NCI-H146 treated with DMSO at 0.1 percent for 48 hours (cell line): ENCODE measurements around the gene IDE.

Experiments used
- DNase-seq: peaks from one replicate; lab custom pipeline; 2025; ENCODE audit not compliant: unreplicated experiment; lab: John Stamatoyannopoulos, UW

The IDE gene

DNA sequence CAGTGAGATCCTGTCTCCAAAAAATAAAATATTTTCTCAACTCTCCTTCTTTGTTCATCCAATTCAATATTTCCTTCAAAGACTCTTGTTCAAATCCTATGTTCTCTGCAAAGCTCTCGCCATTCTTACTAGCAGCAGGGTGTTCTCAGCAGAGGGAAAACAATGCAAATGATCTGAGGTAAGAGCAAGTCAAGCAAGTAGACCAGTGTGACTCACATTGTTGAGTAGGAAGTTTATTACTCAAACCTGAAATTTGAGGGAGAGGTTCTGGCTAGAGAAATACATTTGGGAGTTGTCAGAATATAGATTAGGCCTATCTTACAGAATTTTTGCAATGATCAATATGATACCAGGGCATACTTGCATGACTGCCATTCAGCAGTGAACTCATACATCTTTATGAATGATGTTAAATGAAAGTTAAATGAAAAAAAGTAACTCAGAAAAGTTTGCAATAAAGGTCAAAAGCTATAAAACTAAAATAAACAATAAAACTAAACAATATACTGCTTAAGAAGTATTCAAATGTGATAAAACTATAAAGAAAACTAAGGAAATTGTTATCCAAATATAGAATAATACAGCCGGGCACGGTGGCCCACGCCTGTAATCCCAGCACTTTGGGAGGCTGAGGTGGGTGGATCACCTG, 5.8 kb downstream of the IDE start:
- DNase-seq: no peak

DNA sequence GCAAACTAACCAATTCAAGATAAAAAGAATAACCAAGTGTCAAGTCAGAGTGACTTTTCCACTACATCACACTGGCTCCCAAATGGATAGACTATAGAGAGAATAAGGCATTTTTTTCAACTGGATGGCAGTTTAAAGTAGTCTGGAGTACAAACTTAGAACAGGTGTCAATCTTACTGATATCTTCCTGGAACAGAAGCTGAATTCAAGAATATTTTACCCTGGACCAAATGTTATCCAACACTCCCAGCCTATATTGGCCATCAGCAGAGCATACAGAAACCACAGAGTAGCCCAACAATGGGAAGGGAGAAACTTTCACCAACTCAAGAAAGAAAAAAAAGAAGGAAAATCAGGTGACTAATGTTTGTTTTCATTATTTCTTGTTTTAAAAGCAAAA, 11.5 kb downstream of the IDE start:
- DNase-seq: no peak

DNA sequence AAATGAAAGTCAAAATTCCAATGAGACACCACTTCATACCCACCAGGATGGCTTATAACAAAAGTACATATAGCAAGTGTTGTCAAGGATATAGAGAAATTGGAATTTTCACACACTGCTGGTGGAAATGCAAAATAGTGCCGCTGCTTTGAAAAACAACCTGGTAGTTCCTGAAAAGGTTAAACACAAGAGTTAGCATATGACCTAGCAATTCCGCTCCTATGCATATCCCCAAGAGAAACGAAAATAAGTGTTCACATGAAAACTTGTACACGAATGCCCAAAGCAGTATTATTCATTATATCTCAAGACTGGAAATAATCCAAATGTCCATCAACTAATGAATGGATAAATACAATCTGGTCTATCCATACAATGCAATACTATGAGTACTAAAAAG, 14.8 kb downstream of the IDE start:
- DNase-seq: no peak

DNA sequence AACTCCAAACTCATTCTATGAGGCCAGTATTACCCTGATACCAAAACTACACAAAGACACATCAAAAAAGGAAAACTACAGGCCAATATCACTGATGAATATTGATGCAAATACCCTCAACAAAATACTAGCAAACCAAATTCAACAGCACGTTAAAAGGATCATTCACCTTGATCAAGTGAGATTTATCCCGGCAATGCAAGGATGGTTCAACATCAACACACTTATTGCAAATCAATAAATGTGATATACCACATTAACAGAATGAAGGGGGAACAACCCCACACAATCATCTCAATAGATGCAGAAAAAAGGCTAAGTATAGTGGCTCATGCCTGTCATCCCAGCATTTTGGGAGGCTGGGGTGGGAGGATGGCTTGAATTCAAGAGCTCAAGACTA, 19.9 kb downstream of the IDE start:
- DNase-seq: no peak

DNA sequence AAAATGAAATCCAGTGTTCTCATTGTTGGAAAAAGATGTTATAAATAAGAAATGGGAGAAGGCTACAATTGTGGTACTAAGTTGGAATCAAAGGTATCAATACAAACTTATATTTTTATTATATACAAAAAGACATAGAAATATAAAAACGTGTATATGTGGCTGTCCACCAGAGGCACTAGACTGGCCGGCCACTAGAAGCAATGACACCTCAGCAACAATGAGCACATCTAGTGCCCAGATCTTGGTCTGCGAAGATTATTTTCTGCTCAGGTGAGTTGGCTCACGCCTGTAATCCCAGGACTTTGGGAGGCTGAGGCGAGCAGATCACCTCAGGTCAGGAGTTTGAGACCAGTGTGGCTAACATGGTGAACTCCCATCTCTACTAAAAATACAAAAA, 21.6 kb downstream of the IDE start:
- DNase-seq: no peak

DNA sequence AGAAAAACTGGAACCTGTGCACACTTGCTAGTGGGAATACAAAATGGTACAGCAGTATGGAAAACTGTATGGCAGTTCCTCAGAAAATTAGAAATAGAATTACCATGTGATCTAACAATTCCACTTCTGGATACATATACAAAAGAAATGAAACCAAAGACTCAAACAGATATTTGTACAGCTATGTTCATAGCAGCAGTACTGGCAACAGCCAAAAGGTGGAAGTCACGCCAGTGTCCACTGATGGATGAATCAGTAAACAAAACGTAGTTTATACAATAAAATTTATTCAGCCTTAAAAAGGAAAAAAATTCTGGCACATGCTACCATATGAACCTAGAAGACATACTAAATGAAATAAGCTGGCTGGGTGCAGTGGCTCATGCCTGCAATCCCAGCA, 23.0 kb downstream of the IDE start:
- no peak for DNase-seq

DNA sequence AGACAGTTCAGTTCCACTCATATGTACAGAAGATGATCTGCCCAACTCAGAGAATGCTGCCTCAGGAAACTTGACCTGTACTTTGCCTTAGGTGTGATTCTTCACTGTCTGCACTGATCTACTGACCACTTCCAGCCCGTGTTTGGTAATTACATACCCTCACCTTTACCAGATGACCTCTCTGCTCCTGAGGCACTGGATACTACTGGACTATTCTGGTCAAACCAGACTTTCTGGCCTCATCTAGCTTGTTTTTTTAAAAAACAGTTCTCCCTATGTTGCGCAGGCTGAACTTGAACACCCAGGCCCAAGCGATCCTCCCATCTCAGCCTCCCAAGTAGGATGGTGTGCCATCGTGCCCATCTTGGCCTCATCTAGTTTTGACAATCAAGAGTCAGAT, 26.2 kb downstream of the IDE start:
- DNase-seq: no peak

DNA sequence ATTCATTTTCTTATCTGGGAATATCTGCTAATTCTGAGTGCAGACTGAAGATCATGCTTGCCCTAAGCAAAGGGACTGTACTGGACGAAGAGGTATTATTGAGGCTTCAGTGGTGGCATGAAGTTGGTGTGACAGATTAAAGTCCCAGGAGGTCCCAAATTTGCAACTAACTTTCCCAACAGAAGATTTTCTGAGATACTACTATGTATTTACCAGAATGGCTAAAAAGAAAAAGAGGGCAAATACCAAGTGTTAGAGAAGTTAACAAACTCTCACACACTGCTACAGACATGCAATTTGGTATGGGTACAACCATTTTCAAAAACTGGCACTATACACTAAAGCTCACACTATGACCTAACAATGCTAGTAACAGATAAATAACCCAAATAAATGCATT, 28.3 kb downstream of the IDE start:
- DNase-seq: no peak

DNA sequence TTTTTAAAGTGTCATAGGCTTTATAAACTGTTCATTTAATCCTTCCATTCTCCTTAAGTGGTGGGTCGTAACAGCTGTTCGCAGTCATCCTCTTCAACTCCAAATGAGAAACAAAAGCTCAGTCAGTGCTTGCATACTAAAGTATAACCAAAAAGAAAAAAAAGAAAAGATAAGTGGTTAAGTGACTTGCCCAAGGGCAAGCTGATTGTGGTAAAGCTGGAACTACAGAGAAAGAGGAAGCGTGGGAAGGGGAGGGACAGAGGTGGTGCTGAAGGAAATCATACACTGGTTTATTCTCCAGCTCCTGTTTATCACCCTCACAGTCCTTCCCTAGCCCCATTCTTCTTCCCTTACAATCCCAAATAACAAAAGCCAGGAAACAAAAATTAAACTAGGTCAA, 29.6 kb downstream of the IDE start:
- DNase-seq: no peak

DNA sequence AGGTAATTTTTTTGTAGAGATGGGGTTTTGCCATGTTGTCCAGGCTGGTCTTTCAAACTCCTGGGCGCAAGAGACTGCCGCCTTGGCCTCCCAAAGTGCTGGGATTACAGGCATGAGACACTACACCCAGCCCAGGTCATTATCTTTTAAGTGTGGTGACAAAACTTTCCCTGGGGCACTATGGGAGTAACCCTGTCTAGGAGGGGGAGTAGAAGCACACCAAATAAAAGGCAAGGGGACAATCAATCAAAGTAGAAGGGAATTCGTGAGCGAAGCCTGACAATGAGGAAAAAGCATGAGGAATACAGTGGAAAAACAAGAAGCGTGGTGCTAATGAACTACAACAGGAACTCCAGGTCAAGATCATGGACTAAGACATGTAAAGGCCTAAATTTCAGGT, 31.4 kb downstream of the IDE start:
- DNase-seq: no peak

DNA sequence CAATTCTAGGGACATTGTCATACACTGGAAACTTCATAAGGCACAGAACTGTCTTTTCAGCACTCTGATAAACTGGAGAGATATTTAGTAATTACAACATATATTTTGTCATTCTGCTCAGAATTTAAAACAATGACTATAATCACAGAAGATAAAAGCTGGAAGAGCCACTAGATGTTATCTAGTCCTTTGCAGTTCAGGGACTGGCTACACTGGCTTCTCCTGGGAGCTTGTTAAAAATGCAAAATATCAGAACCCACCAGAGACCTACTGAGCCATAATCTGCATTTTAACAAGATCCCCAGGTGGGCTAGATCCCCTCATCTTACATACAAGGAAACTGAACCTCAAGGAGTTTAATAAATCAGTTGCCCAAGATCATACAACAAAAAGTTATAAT, 32.3 kb downstream of the IDE start:
- no peak for DNase-seq

DNA sequence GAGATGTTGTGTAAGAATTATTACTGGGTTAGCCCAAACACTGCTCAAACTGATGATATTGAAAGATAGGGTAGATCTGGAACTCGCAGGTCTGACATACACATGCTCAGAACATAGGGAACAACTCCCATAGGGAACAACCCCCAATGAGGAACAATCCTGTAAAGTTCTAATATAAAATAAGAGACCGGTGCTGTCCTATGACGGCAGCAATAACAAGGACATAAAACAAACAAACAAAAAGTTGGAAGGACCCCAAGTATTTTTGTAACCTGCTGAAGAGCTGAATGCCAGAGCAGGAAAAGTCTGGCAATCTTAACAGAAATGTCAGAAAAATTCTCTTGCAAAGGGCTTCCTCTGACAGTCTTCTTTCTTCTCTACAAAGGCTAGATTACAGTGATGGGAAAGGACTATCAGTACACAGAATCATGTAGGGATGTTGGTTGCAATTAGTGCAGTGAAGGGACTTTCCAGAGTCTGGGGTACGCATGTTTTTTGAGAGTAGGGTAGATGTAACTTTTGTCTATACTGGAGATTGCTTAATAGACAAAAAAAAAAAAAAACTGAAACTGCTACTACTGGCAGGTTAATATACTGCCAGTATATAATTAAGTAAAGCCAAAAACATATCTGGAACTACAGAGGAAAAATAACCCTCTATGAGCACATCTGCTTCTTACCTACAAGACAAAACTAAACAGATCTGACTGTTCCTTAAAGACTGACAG, 35.5 kb downstream of the IDE start:
- no peak for DNase-seq

DNA sequence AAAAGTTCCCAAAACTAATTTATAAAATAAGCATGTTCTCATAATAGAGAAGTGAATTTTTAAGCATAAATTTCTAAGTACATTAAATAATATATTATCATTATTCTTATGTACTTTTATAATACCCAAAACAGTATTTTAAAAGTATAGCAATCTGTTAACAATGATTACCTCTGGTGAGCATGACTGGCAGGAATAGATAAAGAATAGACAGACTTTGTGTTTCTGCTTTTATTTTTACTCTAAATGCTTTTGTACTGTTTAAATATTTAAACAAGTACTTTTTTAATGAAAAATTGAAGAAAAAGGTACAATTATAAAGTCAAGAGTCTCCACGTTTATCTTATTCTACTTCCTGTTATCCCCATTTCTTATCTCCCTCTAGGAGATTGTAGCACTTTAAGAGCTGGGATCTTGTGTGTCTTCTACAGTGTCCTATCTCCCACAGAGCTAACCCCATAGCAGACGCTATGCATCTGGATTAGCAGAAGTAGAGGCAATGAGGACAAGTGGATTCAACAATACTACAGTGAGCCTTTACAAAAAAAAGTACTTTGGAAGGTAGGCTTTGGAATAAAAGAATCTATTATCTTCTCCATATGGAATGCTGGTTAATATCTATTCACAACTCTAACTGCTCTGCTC, 42.9 kb downstream of the IDE start:
- DNase-seq: no peak

DNA sequence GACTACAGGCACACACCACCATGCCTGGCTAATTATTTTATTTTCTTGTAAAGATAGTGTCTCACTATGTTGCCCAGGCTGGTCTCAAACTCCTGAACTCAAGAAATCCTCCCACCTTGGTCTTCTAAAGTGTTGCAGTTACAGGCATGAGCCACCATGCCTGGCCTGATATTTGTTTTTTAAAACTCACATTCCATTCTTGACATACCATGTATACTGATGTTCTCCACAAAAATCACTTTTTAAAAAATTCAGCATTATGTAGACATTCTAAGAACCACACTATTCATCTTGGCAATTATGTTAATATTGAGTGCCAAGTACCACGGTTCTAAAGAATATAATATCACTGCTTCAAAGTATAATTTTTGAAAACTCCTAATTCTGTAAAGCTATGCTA, 43.5 kb downstream of the IDE start:
- no peak for DNase-seq

DNA sequence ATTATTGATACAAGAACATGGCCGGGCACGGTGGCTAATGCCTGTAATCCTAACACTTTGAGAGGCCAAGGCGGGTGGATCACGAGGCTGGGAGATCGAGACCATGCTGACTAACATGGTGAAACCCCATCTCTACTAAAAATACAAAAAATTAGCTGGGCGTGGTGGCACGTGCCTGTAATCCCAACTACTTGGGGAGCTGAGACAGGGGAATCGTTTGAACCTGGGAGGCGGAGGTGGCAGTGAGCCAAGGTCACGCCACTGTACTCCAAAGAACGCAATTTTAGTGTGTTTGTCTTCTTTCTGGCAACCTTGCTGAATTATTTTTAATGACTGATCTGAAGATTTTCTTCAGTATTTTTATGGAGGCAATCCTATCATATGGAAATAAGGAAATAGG, 46.2 kb downstream of the IDE start:
- no peak for DNase-seq

DNA sequence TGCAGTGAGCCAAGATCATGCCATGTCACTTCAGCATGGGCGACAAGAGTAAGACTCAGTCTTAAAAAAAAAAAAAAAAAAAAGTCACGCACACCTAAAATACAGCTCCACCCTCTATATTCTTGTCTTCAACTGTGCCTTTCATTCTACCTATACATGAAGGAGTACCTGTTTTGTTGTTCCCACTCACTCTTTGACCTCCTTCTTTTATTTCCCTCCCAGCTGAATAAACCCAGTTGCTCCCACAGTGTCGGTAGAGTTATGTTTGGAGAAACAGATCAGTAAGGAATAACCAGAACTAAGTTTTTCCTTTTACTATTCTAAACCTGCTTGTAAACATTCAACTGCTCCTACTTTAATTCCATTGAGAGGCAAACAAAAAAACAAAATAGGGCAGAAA, 50.3 kb downstream of the IDE start:
- no peak for DNase-seq

DNA sequence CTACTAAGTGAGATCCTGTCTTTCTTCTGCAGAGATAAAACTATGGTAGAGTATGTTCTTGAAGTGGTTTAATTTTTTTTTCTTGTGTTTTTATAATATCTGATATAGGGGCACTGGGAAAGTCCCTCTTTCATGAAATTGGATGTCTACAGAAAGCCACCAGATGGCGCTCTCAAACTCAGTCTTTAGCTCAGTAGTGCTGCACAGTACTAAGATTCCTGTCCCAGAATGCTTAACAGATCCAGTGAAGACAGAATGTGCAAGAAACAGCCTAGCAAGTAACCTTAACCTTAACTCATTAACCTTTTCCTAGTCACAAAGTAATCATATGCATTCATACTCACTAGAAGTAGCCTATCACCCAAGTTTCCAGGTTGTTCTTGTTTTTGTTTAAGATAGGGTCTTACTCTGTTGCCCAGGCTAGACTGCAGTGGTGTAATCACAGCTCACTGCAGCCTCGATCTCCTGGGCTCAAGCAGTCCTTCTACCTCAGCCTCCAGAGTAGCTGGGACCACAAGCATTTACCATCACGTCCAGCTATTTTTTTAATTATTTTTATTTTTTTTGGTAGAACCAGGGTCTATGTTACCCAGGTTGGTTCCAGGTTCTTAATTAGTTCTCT, 56.7 kb downstream of the IDE start:
- peak; percentile 47 for DNase-seq

DNA sequence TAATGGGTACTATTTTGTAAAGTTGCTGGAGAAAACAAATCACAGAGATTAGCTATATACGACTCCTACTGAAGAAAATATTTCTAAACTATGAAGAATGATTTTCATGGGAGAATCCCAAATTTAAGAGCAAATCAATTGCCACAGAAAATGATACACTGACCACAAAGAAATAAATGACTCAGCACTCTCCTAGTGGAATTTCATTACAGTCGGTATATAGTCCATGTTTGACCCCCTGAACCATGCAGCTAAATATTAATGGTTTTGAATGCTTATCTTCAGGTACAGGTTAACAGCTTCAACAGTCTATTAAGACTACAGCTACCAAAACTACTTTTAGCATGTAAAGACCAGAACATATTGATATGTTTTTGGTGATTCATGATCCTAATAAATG, 65.0 kb downstream of the IDE start:
- no peak for DNase-seq

DNA sequence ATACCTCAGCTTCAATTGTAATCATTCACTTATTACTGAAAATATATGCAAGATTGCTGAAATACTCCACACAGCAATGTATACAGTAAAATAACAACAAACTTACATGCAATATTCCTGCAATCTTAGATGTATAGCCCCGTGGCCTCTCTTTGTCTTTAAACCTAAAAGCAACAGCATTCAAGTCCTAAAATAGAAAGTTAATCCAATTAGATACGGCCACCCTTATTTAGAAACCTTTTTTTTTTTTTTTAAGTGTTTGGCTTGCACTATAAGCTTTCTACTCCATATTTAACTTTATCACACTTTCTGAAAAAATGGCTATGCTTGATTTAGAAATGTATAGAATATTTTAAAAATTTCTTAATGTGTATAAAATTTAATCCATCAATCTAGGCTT, 67.6 kb downstream of the IDE start:
- no peak for DNase-seq

DNA sequence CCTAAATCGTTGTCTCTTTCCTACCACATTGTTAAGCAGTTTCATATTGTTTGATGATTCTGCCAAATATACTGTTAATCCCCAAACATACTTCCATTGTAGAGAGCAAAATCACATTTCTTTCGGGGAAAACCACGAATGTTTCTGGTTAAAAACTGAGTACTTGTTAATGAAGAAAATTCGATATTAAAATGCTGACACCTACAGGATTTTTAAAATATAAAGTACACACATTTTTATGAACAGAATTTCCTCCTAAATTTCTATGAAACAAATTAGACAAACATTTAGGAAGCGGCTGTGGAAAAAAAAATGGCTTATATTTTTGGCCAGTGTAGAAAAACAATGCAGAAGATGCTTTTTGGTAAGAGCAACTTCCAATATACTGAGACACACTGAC, 68.8 kb downstream of the IDE start:
- DNase-seq: no peak

DNA sequence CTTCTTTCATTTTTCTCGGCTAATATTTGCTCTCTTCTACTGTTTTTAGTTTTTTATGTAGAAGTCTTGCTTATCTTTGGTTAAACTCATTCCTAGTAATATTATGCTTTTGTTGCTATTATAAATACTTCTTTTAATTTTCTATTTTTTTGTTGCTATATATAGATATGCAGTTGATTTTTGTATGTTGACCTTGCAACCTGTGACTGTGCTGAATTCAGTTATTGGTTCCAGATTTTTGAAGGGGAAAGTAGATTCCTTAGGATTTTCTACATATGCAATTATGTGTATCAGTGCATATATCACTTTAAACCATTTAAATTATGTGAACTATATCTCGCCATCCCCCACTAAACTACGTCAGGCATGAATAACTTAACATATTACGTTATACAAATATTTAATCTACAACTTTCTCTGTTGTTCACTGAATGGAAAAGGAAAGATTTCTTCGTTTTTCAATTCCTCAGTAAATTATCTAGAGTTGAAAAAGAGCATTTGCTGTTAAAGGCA, 71.5 kb downstream of the IDE start:
- no peak for DNase-seq

DNA sequence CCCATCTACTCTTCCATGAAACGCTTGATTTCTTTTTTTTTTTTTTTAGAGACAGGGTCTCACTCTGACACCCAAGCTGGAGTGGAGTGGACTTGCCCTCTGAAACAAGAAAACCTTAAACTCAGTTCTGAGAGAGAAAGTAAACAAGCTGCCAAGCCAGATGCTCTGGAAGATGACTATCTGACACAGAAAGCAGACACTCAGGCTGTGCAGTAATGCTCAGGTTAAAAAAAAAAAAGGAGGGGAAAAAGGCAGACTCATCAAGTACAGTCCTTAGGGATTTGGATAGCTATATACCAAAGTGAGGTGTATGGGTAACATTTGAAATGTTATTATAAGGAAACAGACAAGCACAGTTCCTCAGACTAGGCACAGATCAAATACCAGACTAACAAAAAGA, 80.5 kb downstream of the IDE start:
- DNase-seq: no peak
